AG09319 (cell line): Measurements from ENCODE around the gene RAPGEF1.

ENCODE experiments used
- DNase-seq: peaks from one replicate; pipeline ENCODE4 v3.0.0-alpha.2; 2010; ENCODE audit warnings: low read depth; ENCODE audit errors: extremely low read depth
- CTCF ChIP-seq: IDR thresholded peaks from 2 replicates; pipeline ENCODE4 v1.5.1; 2011; ENCODE audit warnings: low read depth, mild to moderate bottlenecking, inconsistent platforms, low read length, moderate library complexity

RAPGEF1 gene

GRCh38 chr9:131629226-131629500 lies 110.7 kb downstream of the RAPGEF1 start:
- TF ChIP-seq CTCF: no peak
- DNase-seq: no peak

- no peak for TF ChIP-seq CTCF
Observed at GRCh38 chr9:131628459-131629225, 111.2 kb downstream of the RAPGEF1 start.

GRCh38 chr9:131627648-131628458 lies 112.0 kb downstream of the RAPGEF1 start:
- no peak for TF ChIP-seq CTCF
- DNase-seq: no peak

More at GRCh38 chr9:131628459-131629225, 111.2 kb downstream of the RAPGEF1 start:
- DNase-seq: no peak

GRCh38 chr9:131627326-131627647 lies 112.6 kb downstream of the RAPGEF1 start:
- no peak for DNase-seq
- no peak for TF ChIP-seq CTCF

GRCh38 chr9:131625790-131626670 lies 113.8 kb downstream of the RAPGEF1 start:
- DNase-seq: no peak
- no peak for TF ChIP-seq CTCF

- no peak for DNase-seq
- TF ChIP-seq CTCF: no peak
Observed at GRCh38 chr9:131625508-131625787, 114.4 kb downstream of the RAPGEF1 start.
